ENCODE data around the gene PIH1D2.

GRCh38 chr11:112073941-112074811 is at the start of gene PIH1D2, which contains the start of gene NKAPD1:
- TF ChIP-seq CTCF (IDR thresholded peaks at IDR 0.05; ENCODE audit: poor library complexity), result no peak
- TF ChIP-seq EZH2phosphoT487 (IDR thresholded peaks at IDR 0.05; ENCODE audit: low read depth, severe bottlenecking, unreplicated experiment), result no peak
- no peak for TF ChIP-seq EZH2 (IDR thresholded peaks at IDR 0.05; ENCODE audit: borderline replicate concordance)
